Activated naive CD4-positive, alpha-beta T cell treated with anti-CD3 and anti-CD28 coated beads, Interleukin-2, amount 50 U/mL, for 72 hours (primary cell): ENCODE results near the gene CNMD. TPM values are rescaled to one million over a fixed set of nuclear protein-coding genes. Genes with fewer than 3 reads are reported as not detected.
A peak's percentile ranks its signal among the peaks of the same experiment; 100 is the strongest.
"Not testable (repeated sequence)": the region's sequence is repeated elsewhere in the genome, so short reads cannot be mapped to it uniquely, and the experiment has no call there.

Experiments
- ATAC-seq, 2 donors: fragments of 150-1000 bp; cut with Tn5 transposase; 2 replicates each; pipeline ENCODE4 v1.10.0; 2021; ENCODE audit warnings: mild to moderate bottlenecking in 2 of 2, moderate library complexity in 2 of 2
- DNase-seq, 2 donors: peaks; one replicate each; pipeline ENCODE4 v3.0.0; 2021 to 2022; ENCODE audit warnings: low spot score in 2 of 2
- H3K27ac Mint-ChIP-seq, 2 donors: one replicate each; pipeline ENCODE4 v1.8.0; 2022; ENCODE audit warnings: mild to moderate bottlenecking in 2 of 2, mixed read lengths in 2 of 2
- H3K36me3 Mint-ChIP-seq, 2 donors: one replicate each; pipeline ENCODE4 v1.8.0; 2022; ENCODE audit warnings: mixed read lengths in 2 of 2
- H3K9me3 Mint-ChIP-seq, 2 donors: one replicate each; pipeline ENCODE4 v1.8.0; 2022; ENCODE audit warnings: mixed read lengths in 2 of 2
- total RNA-seq, 2 donors: library from RNA; stranded (reverse); gene quantifications; one replicate each; pipeline ENCODE4 v1.2.3, GENCODE V29; 2022

Gene CNMD
- total RNA-seq, 2 donors from 2014 or later = not detected

- Mint-ChIP-seq H3K27ac (no peak overlapping the region), H3K9me3 (no peaks in the 10 kb centered on the region), H3K36me3 (no peaks in the 10 kb centered on the region)
- DNase-seq (no peak), ATAC-seq (no peak)
Measured at GRCh38 chr13:52758114-52758513, 18.5 kb upstream of the CNMD start.

- no peaks in the 10 kb centered on the region for H3K36me3 Mint-ChIP-seq
- no peak overlapping the region for H3K27ac Mint-ChIP-seq
- ATAC-seq (no peak), DNase-seq (no peak)
- no peaks in the 10 kb centered on the region for H3K9me3 Mint-ChIP-seq
Measured at GRCh38 chr13:52751196-52751595, 11.6 kb upstream of the CNMD start.

- DNase-seq = no peak
- H3K27ac Mint-ChIP-seq = peak overlapping the region in 1 of 2 donors; percentile 41
- no peak for ATAC-seq
- no peaks in the 10 kb centered on the region for H3K36me3 Mint-ChIP-seq
- no peaks in the 10 kb centered on the region for H3K9me3 Mint-ChIP-seq
Measured at GRCh38 chr13:52750713-52751112, 11.1 kb upstream of the CNMD start.

- no peaks in the 10 kb centered on the region for H3K36me3 Mint-ChIP-seq
- DNase-seq (no peak), ATAC-seq (no peak)
- no peaks in the 10 kb centered on the region for H3K9me3 Mint-ChIP-seq
- H3K27ac Mint-ChIP-seq = no peak overlapping the region
Measured at GRCh38 chr13:52749419-52749818, 9.8 kb upstream of the CNMD start.

GRCh38 chr13:52746141-52746540, 6.5 kb upstream of the CNMD start:
- Mint-ChIP-seq H3K27ac (no peak overlapping the region), H3K36me3 (peaks cover 0 to 3% of the 10 kb centered on the region in 2 donors), H3K9me3 (peaks cover 0 to 6% of the 10 kb centered on the region in 2 donors)
- no peak for DNase-seq
- ATAC-seq = no peak

- ATAC-seq (no peak), DNase-seq (no peak)
- peaks cover 0 to 6% of the 10 kb centered on the region in 2 donors for H3K36me3 Mint-ChIP-seq
- H3K27ac Mint-ChIP-seq = no peak overlapping the region
- peaks cover 0 to 6% of the 10 kb centered on the region in 2 donors for H3K9me3 Mint-ChIP-seq
Measured at GRCh38 chr13:52744842-52745375, 5.3 kb upstream of the CNMD start.

GRCh38 chr13:52743988-52744387, 4.4 kb upstream of the CNMD start:
- Mint-ChIP-seq H3K9me3 (peaks cover 0 to 6% of the 10 kb centered on the region in 2 donors), H3K36me3 (peaks cover 0 to 6% of the 10 kb centered on the region in 2 donors), H3K27ac (no peak overlapping the region)
- DNase-seq (no peak), ATAC-seq (no peak)

- Mint-ChIP-seq H3K36me3 (peaks cover 0 to 6% of the 10 kb centered on the region in 2 donors), H3K27ac (no peak overlapping the region), H3K9me3 (peaks cover 0 to 6% of the 10 kb centered on the region in 2 donors)
- ATAC-seq (no peak), DNase-seq (no peak)
Measured at GRCh38 chr13:52743569-52743968, 3.9 kb upstream of the CNMD start.

- Mint-ChIP-seq H3K36me3 (peaks cover 0 to 16% of the 10 kb centered on the region in 2 donors), H3K27ac (no peak overlapping the region), H3K9me3 (peaks cover 0 to 6% of the 10 kb centered on the region in 2 donors)
- DNase-seq (peak in 1 of 2 donors; percentile 39), ATAC-seq (peak; percentile 52 to 70)
Measured at GRCh38 chr13:52738719-52739467, 727 bp downstream of the CNMD start.

GRCh38 chr13:52737965-52738364, 1.7 kb downstream of the CNMD start:
- Mint-ChIP-seq H3K36me3 (peaks cover 0 to 16% of the 10 kb centered on the region in 2 donors), H3K9me3 (peaks cover 0 to 6% of the 10 kb centered on the region in 2 donors), H3K27ac (no peak overlapping the region)
- no peak for ATAC-seq
- DNase-seq = no peak

GRCh38 chr13:52737451-52737850, 2.2 kb downstream of the CNMD start:
- Mint-ChIP-seq H3K27ac (no peak overlapping the region), H3K9me3 (peaks cover 0 to 2% of the 10 kb centered on the region in 2 donors), H3K36me3 (peaks cover 0 to 16% of the 10 kb centered on the region in 2 donors)
- ATAC-seq (no peak), DNase-seq (no peak)

GRCh38 chr13:52736891-52737290, 2.7 kb downstream of the CNMD start:
- Mint-ChIP-seq H3K36me3 (peaks cover 0 to 16% of the 10 kb centered on the region in 2 donors), H3K27ac (no peak overlapping the region), H3K9me3 (no peaks in the 10 kb centered on the region)
- no peak for DNase-seq
- no peak for ATAC-seq

- Mint-ChIP-seq H3K36me3 (peaks cover 0 to 10% of the 10 kb centered on the region in 2 donors), H3K27ac (no peak overlapping the region), H3K9me3 (no peaks in the 10 kb centered on the region)
- ATAC-seq = no peak
- no peak for DNase-seq
Measured at GRCh38 chr13:52734075-52734623, 5.5 kb downstream of the CNMD start.

- ATAC-seq = no peak
- H3K36me3 Mint-ChIP-seq = no peaks in the 10 kb centered on the region
- no peak overlapping the region for H3K27ac Mint-ChIP-seq
- H3K9me3 Mint-ChIP-seq = no peaks in the 10 kb centered on the region
- no peak for DNase-seq
Measured at GRCh38 chr13:52726258-52726657, 13.4 kb downstream of the CNMD start.

- DNase-seq (no peak), ATAC-seq (no peak)
- no peaks in the 10 kb centered on the region for H3K9me3 Mint-ChIP-seq
- no peak overlapping the region for H3K27ac Mint-ChIP-seq
- H3K36me3 Mint-ChIP-seq = peaks cover 2 to 3% of the 10 kb centered on the region in 2 donors
Measured at GRCh38 chr13:52725302-52725701, 14.3 kb downstream of the CNMD start.

- peaks cover 10 to 23% of the 10 kb centered on the region in 2 donors for H3K36me3 Mint-ChIP-seq
- H3K9me3 Mint-ChIP-seq = peaks cover 9 to 18% of the 10 kb centered on the region in 2 donors
- ATAC-seq (no peak), DNase-seq (no peak)
- H3K27ac Mint-ChIP-seq = no peak overlapping the region
Measured at GRCh38 chr13:52723181-52723580, 16.4 kb downstream of the CNMD start.

- not testable (repeated sequence) for ATAC-seq, H3K27ac Mint-ChIP-seq, DNase-seq
- H3K9me3 Mint-ChIP-seq = peaks cover 17 to 27% of the 10 kb centered on the region in 2 donors
- H3K36me3 Mint-ChIP-seq = peaks cover 10 to 36% of the 10 kb centered on the region in 2 donors
Measured at GRCh38 chr13:52721356-52721755, 18.3 kb downstream of the CNMD start.
